ENCODE measurements around the gene VASP.
A peak's percentile ranks its signal among the peaks of the same experiment; 100 is the strongest.

The VASP gene

GRCh38 chr19:45473682-45474605 is 33.3 kb upstream of the VASP start:
- DNase-seq: no peak

- no peak for DNase-seq
Observed at GRCh38 chr19:45474606-45475521, 32.4 kb upstream of the VASP start.

GRCh38 chr19:45475537-45476291 is 31.6 kb upstream of the VASP start:
- DNase-seq: no peak

GRCh38 chr19:45476304-45476703 is 31.0 kb upstream of the VASP start:
- DNase-seq: no peak

- no peak for DNase-seq
Observed at GRCh38 chr19:45477186-45477585, 30.1 kb upstream of the VASP start.

GRCh38 chr19:45477713-45478453 is 29.4 kb upstream of the VASP start:
- peak; percentile 48 for DNase-seq

GRCh38 chr19:45478454-45479238 is 28.6 kb upstream of the VASP start:
- DNase-seq: peak; percentile 83

GRCh38 chr19:45483033-45483432 is 24.2 kb upstream of the VASP start:
- no peak for DNase-seq

GRCh38 chr19:45484273-45484945 is 22.9 kb upstream of the VASP start:
- no peak for DNase-seq

GRCh38 chr19:45485305-45486077 is 21.8 kb upstream of the VASP start:
- peak; percentile 95 for DNase-seq

- DNase-seq: no peak
Observed at GRCh38 chr19:45488708-45489107, 18.6 kb upstream of the VASP start.

GRCh38 chr19:45489216-45489855 is 17.9 kb upstream of the VASP start:
- no peak for DNase-seq

GRCh38 chr19:45492137-45492626 is 15.1 kb upstream of the VASP start:
- no peak for DNase-seq

- no peak for DNase-seq
Observed at GRCh38 chr19:45492627-45493470, 14.4 kb upstream of the VASP start.

- no peak for DNase-seq
Observed at GRCh38 chr19:45494261-45494916, 12.9 kb upstream of the VASP start.

GRCh38 chr19:45495178-45495577 is 12.1 kb upstream of the VASP start:
- no peak for DNase-seq

- DNase-seq: no peak
Observed at GRCh38 chr19:45496349-45496953, 10.8 kb upstream of the VASP start.

Data from NCI-H774 (cell line).